K562 (cell line): Measurements from ENCODE around the gene PRDM10. TPM values are rescaled to one million over a fixed set of nuclear protein-coding genes. Genes with fewer than 3 reads are reported as not detected.
A peak's percentile ranks its signal among the peaks of the same experiment; 100 is the strongest.

Experiments used
- BCOR ChIP-seq: fragments of 450-650 bp; IDR thresholded peaks from 2 replicates; pipeline ENCODE4 v1.6.1; 2016
- CHCHD3 ChIP-seq: fragments of 250-450 bp; sonication (Bioruptor Pico); IDR thresholded peaks from 2 replicates; pipeline ENCODE4 v2.1.2; 2022; ENCODE audit warnings: mild to moderate bottlenecking
- EGR1 ChIP-seq: fragments of 450-650 bp; conservative IDR thresholded peaks from 2 replicates; pipeline ENCODE4 v1.6.1; 2017; ENCODE audit warnings: mild to moderate bottlenecking
- ERF ChIP-seq: fragments of 450-650 bp; formaldehyde crosslinking; IDR thresholded peaks from 2 replicates; pipeline ENCODE4 v1.4.0; 2020; ENCODE audit warnings: mild to moderate bottlenecking, mixed read lengths
- FOS ChIP-seq: IDR thresholded peaks from 3 replicates; pipeline ENCODE4 v1.6.1; 2011; ENCODE audit not compliant: insufficient read length; ENCODE audit errors: extremely low read depth
- FOXK2 ChIP-seq, 2 experiments: fragments of 450-650 bp; IDR thresholded peaks in 1 of 2; conservative IDR thresholded peaks in 1 of 2; 2 replicates each; pipeline ENCODE4 v1.6.1; 2016; ENCODE audit warnings: low read depth in 2 of 2, mild to moderate bottlenecking in 1 of 2
- HDGF ChIP-seq: fragments of 450-650 bp; IDR thresholded peaks from 2 replicates; pipeline ENCODE4 v1.6.1; 2016
- HOXB6 ChIP-seq: fragments of 250-450 bp; sonication (Bioruptor Pico); IDR thresholded peaks from 2 replicates; pipeline ENCODE4 v1.5.1; 2022; ENCODE audit warnings: mild to moderate bottlenecking, borderline replicate concordance
- KAT2B ChIP-seq: IDR thresholded peaks from one replicate; pipeline ENCODE4 v1.6.1; 2012; ENCODE audit warnings: low read depth, mild to moderate bottlenecking, control low read depth, inconsistent platforms, low read length, moderate library complexity
- MCM5 ChIP-seq: fragments of 450-650 bp; IDR thresholded peaks from 2 replicates; pipeline ENCODE4 v1.6.1; 2016; ENCODE audit warnings: low read depth
- NBN ChIP-seq: fragments of 450-650 bp; IDR thresholded peaks from 2 replicates; pipeline ENCODE4 v1.6.1; 2016; ENCODE audit warnings: low read depth, mild to moderate bottlenecking
- NFXL1 ChIP-seq: fragments of 450-650 bp; formaldehyde crosslinking; IDR thresholded peaks from 2 replicates; pipeline ENCODE4 v1.4.0; 2021; ENCODE audit warnings: mild to moderate bottlenecking
- POLR2A ChIP-seq: fragments of 450-650 bp; conservative IDR thresholded peaks from 2 replicates; pipeline ENCODE4 v1.6.1; 2016
- SIX5 ChIP-seq, 2 experiments: IDR thresholded peaks; 2 replicates each; pipeline ENCODE4 v1.6.1; 2011; ENCODE audit warnings: low read length in 2 of 2, borderline replicate concordance in 1 of 2, low read depth in 1 of 2, mild to moderate bottlenecking in 1 of 2, moderate library complexity in 1 of 2; ENCODE audit not compliant: insufficient read depth in 1 of 2
- STAG1 ChIP-seq: sonication (generic); formaldehyde crosslinking; IDR thresholded peaks from 2 replicates; pipeline ENCODE4 v1.5.0; 2020; ENCODE audit warnings: missing genetic modification reagents, borderline replicate concordance
- TARDBP ChIP-seq: fragments of 450-650 bp; IDR thresholded peaks from 2 replicates; pipeline ENCODE4 v1.6.1; 2016
- TRIM24 ChIP-seq, 2 experiments: fragments of 450-650 bp; IDR thresholded peaks; 2 replicates each; pipeline ENCODE4 v1.6.1; 2016
- ZFX ChIP-seq: sonication (generic); formaldehyde crosslinking; IDR thresholded peaks from 2 replicates; pipeline ENCODE4 v1.8.0; 2022; ENCODE audit warnings: mild to moderate bottlenecking, missing genetic modification reagents, moderate library complexity
- ZNF121 ChIP-seq: sonication (generic); formaldehyde crosslinking; conservative IDR thresholded peaks from 2 replicates; pipeline ENCODE4 v1.8.0; 2022; ENCODE audit warnings: missing genetic modification reagents
- ZSCAN32 ChIP-seq: fragments of 450-650 bp; formaldehyde crosslinking; IDR thresholded peaks from 2 replicates; pipeline ENCODE4 v1.4.0; 2020; ENCODE audit warnings: mild to moderate bottlenecking, moderate library complexity
- polyA plus RNA-seq, 8 experiments: library from polyadenylated mRNA; depleted of rRNA in 4 of 8; stranded (reverse) in 5 of 8; unstranded in 3 of 8; fragments of >200 nt; fragmentation: Nextera tagmentation in 2 of 8; fragmentation: Illumina TruSeq in 1 of 8; extraction: Ambion mirVana in 2 of 8; extraction: Trizol in 1 of 8; gene quantifications; 2 replicates each; pipeline versions ENCODE4 v1.2.1 to v1.2.3, GENCODE V29; 2011 to 2014; ENCODE audit warnings: inconsistent platforms in 1 of 8, missing spikeins in 1 of 8
- total RNA-seq, 7 experiments: library from RNA; depleted of rRNA in 6 of 7; stranded (reverse); fragments of >200 nt in 6 of 7; fragmentation: Illumina TruSeq in 2 of 7; extraction: Trizol in 2 of 7; gene quantifications; 2 replicates each; pipeline versions ENCODE4 v1.2.1 to v1.2.3, GENCODE V29; 2011 to 2021; ENCODE audit warnings: low replicate concordance in 1 of 7
- TF ChIP-seq, protein P1 (sequence below): sonication (generic); formaldehyde crosslinking; IDR thresholded peaks from 2 replicates; pipeline ENCODE4 v1.8.0; 2022; ENCODE audit warnings: mild to moderate bottlenecking, missing genetic modification reagents
- TF ChIP-seq, protein P2 (sequence below), 2 experiments: fragments of 450-650 bp in 1 of 2; IDR thresholded peaks; 2 replicates each; pipeline ENCODE4 v1.6.1; 2011 to 2017; ENCODE audit warnings: low read depth in 2 of 2, antibody characterized with exemption in 1 of 2, borderline replicate concordance in 1 of 2, low read length in 1 of 2, mild to moderate bottlenecking in 1 of 2, mixed read lengths in 1 of 2; ENCODE audit not compliant: control insufficient read depth in 1 of 2
- TF ChIP-seq, protein P3 (sequence below): fragments of 250-450 bp; sonication (Bioruptor Pico); IDR thresholded peaks from 2 replicates; pipeline ENCODE4 v1.8.0; 2022; ENCODE audit warnings: moderate library complexity, mild to moderate bottlenecking, inconsistent platforms
- TF ChIP-seq, protein P4 (sequence below): fragments of 450-650 bp; IDR thresholded peaks from 2 replicates; pipeline ENCODE4 v1.6.1; 2016; ENCODE audit warnings: borderline replicate concordance

PRDM10 gene
- total and polyA plus RNA-seq, 9 of the 15 experiments (the other 6 are each of a cell fraction or from before 2014, with no cell fraction given) = 0.89 to 9.3 (median 4.5) TPM

DNA sequence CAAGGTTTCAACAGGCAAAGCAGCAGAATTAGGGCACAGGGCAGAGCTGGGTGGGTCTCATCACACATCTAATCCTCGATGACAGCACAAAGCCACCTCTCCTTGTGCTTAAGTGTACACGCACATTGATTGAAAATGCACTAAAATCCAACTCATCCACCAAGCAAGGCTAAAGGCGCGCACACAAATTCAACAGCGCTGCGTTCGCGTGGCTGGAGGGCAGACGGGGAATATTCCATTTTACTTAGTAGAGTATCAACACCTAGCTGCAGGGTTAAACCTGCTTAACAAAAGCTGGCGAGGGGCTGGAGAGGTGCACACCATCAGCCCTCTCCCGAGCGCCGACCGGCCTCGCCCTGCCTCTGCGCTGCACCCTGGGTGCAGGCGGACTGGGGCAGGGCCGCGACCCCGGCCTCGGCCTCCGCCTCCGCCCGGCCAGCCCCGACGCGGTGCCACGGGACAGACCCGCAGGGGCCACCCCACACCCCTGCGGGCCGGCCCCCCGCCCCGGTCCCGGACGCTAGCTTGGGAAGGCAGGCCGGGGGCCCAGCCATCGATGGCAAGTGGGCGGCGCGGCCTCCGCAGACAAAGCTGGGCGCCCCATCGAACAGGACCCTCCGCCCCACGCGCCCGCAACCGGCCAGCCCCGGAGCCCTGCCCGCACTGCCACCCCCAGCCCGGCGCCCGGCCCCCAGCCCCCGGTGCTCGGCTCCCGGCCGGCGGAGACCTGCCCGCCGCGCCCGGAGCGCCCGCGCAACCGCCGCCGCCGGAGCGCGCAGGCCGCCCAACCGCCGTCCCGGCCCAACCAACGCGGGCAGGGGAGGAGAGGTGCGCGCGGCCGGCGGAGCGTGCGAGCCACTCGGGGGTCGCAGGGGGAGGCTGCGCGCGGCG is 929 bp downstream of the PRDM10 start (continued):
- TF ChIP-seq, protein P1, sequence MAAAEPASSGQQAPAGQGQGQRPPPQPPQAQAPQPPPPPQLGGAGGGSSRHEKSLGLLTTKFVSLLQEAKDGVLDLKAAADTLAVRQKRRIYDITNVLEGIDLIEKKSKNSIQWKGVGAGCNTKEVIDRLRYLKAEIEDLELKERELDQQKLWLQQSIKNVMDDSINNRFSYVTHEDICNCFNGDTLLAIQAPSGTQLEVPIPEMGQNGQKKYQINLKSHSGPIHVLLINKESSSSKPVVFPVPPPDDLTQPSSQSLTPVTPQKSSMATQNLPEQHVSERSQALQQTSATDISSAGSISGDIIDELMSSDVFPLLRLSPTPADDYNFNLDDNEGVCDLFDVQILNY (CRISPR knock-in tag) = no peak
- TF ChIP-seq, protein P2, sequence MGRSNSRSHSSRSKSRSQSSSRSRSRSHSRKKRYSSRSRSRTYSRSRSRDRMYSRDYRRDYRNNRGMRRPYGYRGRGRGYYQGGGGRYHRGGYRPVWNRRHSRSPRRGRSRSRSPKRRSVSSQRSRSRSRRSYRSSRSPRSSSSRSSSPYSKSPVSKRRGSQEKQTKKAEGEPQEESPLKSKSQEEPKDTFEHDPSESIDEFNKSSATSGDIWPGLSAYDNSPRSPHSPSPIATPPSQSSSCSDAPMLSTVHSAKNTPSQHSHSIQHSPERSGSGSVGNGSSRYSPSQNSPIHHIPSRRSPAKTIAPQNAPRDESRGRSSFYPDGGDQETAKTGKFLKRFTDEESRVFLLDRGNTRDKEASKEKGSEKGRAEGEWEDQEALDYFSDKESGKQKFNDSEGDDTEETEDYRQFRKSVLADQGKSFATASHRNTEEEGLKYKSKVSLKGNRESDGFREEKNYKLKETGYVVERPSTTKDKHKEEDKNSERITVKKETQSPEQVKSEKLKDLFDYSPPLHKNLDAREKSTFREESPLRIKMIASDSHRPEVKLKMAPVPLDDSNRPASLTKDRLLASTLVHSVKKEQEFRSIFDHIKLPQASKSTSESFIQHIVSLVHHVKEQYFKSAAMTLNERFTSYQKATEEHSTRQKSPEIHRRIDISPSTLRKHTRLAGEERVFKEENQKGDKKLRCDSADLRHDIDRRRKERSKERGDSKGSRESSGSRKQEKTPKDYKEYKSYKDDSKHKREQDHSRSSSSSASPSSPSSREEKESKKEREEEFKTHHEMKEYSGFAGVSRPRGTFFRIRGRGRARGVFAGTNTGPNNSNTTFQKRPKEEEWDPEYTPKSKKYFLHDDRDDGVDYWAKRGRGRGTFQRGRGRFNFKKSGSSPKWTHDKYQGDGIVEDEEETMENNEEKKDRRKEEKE (IDR thresholded peaks at IDR 0.05; ENCODE audit: borderline replicate concordance in 1 of 2, control insufficient read depth in 1 of 2, low read depth in 2 of 2, low read length in 1 of 2) = 0 out of 4 replicates have a peak, but pooled peaks of 1 of the 2 experiments have one; percentile 39
- TF ChIP-seq, protein P3, sequence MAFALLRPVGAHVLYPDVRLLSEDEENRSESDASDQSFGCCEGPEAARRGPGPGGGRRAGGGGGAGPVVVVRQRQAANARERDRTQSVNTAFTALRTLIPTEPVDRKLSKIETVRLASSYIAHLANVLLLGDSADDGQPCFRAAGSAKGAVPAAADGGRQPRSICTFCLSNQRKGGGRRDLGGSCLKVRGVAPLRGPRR (CRISPR knock-in tag) = no peak
- no peak for TF ChIP-seq STAG1 (CRISPR knock-in tag)
- no peak for TF ChIP-seq TARDBP
- no peak for TF ChIP-seq CHCHD3 (CRISPR knock-in tag)
- TF ChIP-seq FOXK2 (conservative IDR thresholded peaks at IDR 0.05 in 1 of 2, IDR thresholded peaks at IDR 0.05 in 1 of 2; ENCODE audit: low read depth in 2 of 2) = no peak
- no peak for TF ChIP-seq TRIM24 (IDR thresholded peaks at IDR 0.05)
- TF ChIP-seq ZSCAN32 (CRISPR knock-in tag) = no peak
- TF ChIP-seq ZFX (CRISPR knock-in tag) = peak; percentile 60
- 0 out of 2 replicates have a peak, but pooled peaks have one; percentile 23 for TF ChIP-seq POLR2A
- no peak for TF ChIP-seq MCM5
- no peak for TF ChIP-seq NBN
- TF ChIP-seq ZNF121 (CRISPR knock-in tag) = no peak
- TF ChIP-seq, protein P4, sequence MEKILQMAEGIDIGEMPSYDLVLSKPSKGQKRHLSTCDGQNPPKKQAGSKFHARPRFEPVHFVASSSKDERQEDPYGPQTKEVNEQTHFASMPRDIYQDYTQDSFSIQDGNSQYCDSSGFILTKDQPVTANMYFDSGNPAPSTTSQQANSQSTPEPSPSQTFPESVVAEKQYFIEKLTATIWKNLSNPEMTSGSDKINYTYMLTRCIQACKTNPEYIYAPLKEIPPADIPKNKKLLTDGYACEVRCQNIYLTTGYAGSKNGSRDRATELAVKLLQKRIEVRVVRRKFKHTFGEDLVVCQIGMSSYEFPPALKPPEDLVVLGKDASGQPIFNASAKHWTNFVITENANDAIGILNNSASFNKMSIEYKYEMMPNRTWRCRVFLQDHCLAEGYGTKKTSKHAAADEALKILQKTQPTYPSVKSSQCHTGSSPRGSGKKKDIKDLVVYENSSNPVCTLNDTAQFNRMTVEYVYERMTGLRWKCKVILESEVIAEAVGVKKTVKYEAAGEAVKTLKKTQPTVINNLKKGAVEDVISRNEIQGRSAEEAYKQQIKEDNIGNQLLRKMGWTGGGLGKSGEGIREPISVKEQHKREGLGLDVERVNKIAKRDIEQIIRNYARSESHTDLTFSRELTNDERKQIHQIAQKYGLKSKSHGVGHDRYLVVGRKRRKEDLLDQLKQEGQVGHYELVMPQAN = no peak
- no peak for TF ChIP-seq KAT2B
- TF ChIP-seq FOS = no peak
- TF ChIP-seq SIX5 (IDR thresholded peaks at IDR 0.05; ENCODE audit: borderline replicate concordance in 1 of 2, insufficient read depth in 1 of 2, low read depth in 1 of 2, low read length in 2 of 2) = no peak
- TF ChIP-seq NFXL1 (CRISPR knock-in tag) = no peak
- TF ChIP-seq BCOR = no peak
- no peak for TF ChIP-seq HDGF
- TF ChIP-seq EGR1 = no peak
- TF ChIP-seq ERF = peak; percentile 89
- TF ChIP-seq HOXB6 (CRISPR knock-in tag) = no peak
